ENCODE data around the gene NPBWR2. TPM values are rescaled to one million over a fixed set of nuclear protein-coding genes. Genes with fewer than 3 reads are reported as not detected.

NPBWR2 gene
- total RNA-seq, 4 donors from 2014 or later = not detected

DNA sequence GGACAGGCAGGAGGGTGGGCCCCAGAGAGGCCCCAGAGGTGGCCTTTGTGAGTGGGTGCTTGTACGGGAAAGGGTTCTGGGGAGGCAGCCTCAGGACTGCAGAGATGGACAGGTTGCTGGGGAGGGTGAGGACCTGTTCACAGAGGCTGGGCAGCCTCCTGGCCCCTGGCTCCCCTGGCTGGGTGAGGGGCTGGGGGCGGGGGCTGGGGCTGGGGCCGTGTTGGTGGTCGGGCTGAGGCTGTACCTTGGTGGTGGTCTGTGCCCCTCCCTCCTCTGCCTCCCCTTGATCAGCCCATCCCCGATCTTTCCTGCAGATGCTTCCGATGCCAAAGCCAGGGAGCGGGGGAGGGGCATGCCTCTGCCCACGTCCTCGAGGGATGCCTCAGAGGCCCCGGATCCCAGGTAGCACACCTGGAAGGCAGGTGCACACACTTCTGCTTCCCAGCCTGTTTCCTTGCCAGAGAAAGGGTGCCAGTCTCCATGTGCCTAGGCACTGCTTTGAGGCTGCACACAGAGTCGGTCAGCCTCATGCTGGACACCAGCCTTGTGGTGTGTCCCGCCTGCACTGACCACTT, 39.5 kb downstream of the NPBWR2 start:
- H3K4me1 ChIP-seq = peaks cover 20 to 41% (median 24%) of the 10 kb centered on the region in 3 donors
- H3K36me3 ChIP-seq = peaks cover 0 to 21% (median 4%) of the 10 kb centered on the region in 3 donors
- H3K27me3 ChIP-seq = no peaks in the 10 kb centered on the region
- H3K9me3 ChIP-seq = no peaks in the 10 kb centered on the region
- DNase-seq = no peak
- 69% methylated on average over 3 of the region's 12 CpGs; no CpG with 5 or more reads in 1 of the 2 donors for WGBS, 2 donors
- no peak overlapping the region for H3K4me3 ChIP-seq
- no peak overlapping the region for H3K27ac ChIP-seq
- intact Hi-C loops (cut with DNase I) = no loop called here
- TF ChIP-seq, protein P1, sequence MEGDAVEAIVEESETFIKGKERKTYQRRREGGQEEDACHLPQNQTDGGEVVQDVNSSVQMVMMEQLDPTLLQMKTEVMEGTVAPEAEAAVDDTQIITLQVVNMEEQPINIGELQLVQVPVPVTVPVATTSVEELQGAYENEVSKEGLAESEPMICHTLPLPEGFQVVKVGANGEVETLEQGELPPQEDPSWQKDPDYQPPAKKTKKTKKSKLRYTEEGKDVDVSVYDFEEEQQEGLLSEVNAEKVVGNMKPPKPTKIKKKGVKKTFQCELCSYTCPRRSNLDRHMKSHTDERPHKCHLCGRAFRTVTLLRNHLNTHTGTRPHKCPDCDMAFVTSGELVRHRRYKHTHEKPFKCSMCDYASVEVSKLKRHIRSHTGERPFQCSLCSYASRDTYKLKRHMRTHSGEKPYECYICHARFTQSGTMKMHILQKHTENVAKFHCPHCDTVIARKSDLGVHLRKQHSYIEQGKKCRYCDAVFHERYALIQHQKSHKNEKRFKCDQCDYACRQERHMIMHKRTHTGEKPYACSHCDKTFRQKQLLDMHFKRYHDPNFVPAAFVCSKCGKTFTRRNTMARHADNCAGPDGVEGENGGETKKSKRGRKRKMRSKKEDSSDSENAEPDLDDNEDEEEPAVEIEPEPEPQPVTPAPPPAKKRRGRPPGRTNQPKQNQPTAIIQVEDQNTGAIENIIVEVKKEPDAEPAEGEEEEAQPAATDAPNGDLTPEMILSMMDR (IDR thresholded peaks at IDR 0.05) = no peak
- TF ChIP-seq POLR2A (IDR thresholded peaks at IDR 0.05) = no peak

DNA sequence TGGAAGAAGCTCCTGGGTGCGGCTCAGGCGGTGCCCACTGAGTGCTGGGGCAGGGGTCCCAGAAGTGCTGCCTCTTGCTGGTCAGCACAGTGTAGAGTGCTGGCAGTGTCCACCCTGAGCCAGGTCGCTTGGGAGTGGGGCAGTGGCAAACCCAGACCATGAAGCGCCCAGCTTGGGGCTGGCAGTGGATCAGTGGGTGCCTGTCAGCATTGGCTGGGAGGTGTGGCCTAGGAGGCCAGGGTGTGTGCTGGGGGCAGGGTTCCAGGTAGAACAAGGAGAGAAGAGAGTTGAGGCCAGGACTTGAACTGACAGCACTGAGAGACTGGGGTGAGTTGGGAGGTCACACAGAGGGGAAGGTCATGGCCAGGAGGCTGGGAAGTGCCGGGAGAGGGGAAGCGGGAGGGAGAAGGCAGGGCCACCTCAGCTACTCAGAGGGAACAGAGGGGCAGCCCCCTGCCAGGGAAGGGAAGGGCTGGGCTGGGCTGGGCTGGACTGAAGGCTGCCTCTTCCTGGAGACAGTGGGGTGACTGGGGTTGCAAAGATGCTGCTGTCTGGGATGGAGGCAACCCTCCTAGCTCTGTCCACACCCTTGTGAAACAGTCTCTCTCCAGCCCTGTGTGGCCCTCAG, 40.2 kb downstream of the NPBWR2 start:
- Histone ChIP-seq H3K27ac (no peak overlapping the region), H3K4me1 (peaks cover 26 to 48% (median 30%) of the 10 kb centered on the region in 3 donors), H3K27me3 (no peaks in the 10 kb centered on the region), H3K4me3 (no peak overlapping the region), H3K9me3 (no peaks in the 10 kb centered on the region), H3K36me3 (peaks cover 0 to 14% (median 0%) of the 10 kb centered on the region in 3 donors)
- TF ChIP-seq POLR2A (IDR thresholded peaks at IDR 0.05) = no peak
- TF ChIP-seq, protein P1 (IDR thresholded peaks at IDR 0.05) = no peak
- intact Hi-C loops (cut with DNase I) = no loop called here
- no peak for DNase-seq
- WGBS, 2 donors = 54 to 80% methylated on average over 2 to 5 of the region's 6 CpGs

DNA sequence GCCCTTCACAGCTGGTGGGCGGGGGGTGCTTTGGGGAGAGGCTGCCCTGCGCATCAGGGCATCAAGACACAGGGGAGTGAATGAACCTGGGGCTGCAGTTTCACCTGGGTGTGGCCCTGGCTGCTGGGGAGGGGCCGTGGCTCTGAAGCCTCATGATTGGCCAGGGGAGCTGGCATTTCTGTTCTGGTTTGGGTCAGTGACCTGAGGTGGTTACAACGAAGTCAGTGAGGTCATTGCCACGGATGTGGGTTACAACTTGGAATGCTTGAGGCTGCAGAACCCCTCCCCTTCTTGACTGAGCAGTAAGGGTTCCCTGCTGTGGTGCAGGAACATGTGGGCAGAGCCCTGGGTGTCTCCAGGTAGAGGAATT, 41.4 kb downstream of the NPBWR2 start:
- H3K36me3 ChIP-seq = peaks cover 0 to 6% (median 0%) of the 10 kb centered on the region in 3 donors
- H3K27ac ChIP-seq = no peak overlapping the region
- DNase-seq = no peak
- H3K4me1 ChIP-seq = peaks cover 26 to 50% (median 31%) of the 10 kb centered on the region in 3 donors
- no peak overlapping the region for H3K4me3 ChIP-seq
- intact Hi-C loops (cut with DNase I) = no loop called here
- no peak for TF ChIP-seq POLR2A (IDR thresholded peaks at IDR 0.05)
- TF ChIP-seq, protein P1 (IDR thresholded peaks at IDR 0.05) = no peak
- H3K27me3 ChIP-seq = no peaks in the 10 kb centered on the region
- 8 to 39% methylated on average over 2 to 4 of the region's 5 CpGs for WGBS, 2 donors
- no peaks in the 10 kb centered on the region for H3K9me3 ChIP-seq

DNA sequence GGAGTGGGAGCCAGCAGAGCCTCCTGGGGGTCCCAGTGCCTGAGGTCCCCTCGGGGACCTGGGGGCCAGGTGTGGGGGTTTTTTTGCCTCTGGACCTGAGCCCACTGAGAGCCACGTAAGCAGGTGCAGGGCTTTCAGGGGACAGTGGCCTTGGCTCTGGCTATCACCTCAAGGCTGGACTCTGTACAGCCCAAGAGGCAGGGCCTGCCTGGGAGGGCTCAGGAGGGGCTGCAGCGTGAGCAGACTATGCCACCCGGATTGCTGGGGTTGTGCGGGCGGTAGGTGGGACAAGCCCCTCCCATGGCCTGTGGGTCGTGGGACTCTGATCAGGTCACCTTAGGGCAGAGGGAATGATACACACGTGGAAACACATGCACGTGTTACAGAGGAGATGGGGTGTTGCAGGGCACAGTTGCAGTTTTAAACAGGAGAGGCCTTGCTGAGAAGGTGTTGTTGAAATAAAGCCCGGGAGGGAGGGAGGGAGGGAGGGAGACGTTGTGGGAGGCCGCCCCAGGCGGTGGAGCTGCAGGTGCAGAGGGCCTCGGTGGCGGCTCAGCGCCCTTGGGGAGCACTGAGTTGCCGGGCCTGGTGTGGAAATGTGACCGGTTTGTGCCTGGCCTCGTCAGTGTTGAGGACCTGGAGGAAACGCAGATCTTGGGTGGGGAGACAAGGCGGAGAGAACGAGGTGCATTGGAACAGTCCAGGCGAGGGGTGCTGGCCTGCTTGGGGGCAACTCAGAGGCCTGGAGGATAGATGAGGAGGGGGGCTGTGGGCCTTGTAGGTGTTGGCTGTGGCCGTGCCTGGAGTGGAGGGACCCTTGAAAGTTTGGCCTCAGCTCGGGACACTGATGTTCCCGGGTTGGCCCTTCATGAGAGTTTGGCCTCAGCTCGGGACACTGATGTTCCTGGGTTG, 42.0 kb downstream of the NPBWR2 start:
- peaks cover 0 to 1% (median 0%) of the 10 kb centered on the region in 3 donors for H3K36me3 ChIP-seq
- 40 to 45% methylated on average over 16 to 21 of the region's 27 CpGs for WGBS, 2 donors
- H3K4me1 ChIP-seq = peaks cover 26 to 50% (median 31%) of the 10 kb centered on the region in 3 donors
- no peak overlapping the region for H3K4me3 ChIP-seq
- no peak for TF ChIP-seq POLR2A (IDR thresholded peaks at IDR 0.05)
- TF ChIP-seq, protein P1 (IDR thresholded peaks at IDR 0.05) = no peak
- no peak for DNase-seq
- no peaks in the 10 kb centered on the region for H3K27me3 ChIP-seq
- H3K9me3 ChIP-seq = no peaks in the 10 kb centered on the region
- intact Hi-C loops (cut with DNase I) = no loop called here
- H3K27ac ChIP-seq = no peak overlapping the region
